H1 (cell line): ENCODE results near the gene TFAP2B.

ENCODE experiments used
- JUND ChIP-seq: IDR thresholded peaks from 2 replicates; pipeline ENCODE4 v1.6.1; 2011; ENCODE audit warnings: mild to moderate bottlenecking, improper control_type of control experiment, low read length
- KDM5A ChIP-seq: fragments of 200-600 bp; IDR thresholded peaks from 2 replicates; pipeline ENCODE4 v1.7.1; 2012; ENCODE audit warnings: mild to moderate bottlenecking, low read length, inconsistent platforms, mixed read lengths
- YY1 ChIP-seq: IDR thresholded peaks from 2 replicates; pipeline ENCODE4 v1.6.1; 2011; ENCODE audit warnings: low read depth, mild to moderate bottlenecking, low read length

DNA sequence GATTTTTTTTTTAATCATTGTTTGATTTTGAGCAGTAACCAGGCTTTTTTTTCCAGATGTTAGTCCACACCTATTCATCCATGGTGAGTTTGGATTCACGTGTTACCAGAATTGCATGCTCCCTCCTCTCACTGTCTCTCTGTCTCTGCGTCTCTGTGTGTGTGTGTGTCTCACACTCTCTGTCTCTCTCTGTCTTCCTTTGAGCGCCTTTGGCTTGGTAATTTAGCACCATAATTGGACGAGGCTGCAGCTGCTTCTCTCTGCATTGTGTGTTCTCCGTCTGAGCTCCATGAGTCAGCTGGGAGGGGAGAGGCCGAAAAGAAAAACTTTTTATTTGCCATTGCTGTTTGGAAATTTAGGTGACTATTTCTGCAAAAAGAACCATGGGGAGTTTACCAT is 3.4 kb downstream of the TFAP2B start:
- TF ChIP-seq JUND (no peak), KDM5A (no peak), YY1 (no peak)
